Hindlimb muscle (tissue), 1 donor: ENCODE results near the gene METTL21C. TPM values are rescaled to one million over a fixed set of nuclear protein-coding genes. Genes with fewer than 3 reads are reported as not detected.

Experiments
- DNase-seq: peaks from one replicate; pipeline ENCODE4 v3.0.0-alpha.2; 2013
- polyA plus RNA-seq: library from polyadenylated mRNA; unstranded; fragments of 120-200 nt; gene quantifications from one replicate; pipeline ENCODE4 v1.2.1, GENCODE V29; 2013; ENCODE audit not compliant: insufficient read length

The METTL21C gene
- 17.5 TPM for polyA plus RNA-seq

DNA sequence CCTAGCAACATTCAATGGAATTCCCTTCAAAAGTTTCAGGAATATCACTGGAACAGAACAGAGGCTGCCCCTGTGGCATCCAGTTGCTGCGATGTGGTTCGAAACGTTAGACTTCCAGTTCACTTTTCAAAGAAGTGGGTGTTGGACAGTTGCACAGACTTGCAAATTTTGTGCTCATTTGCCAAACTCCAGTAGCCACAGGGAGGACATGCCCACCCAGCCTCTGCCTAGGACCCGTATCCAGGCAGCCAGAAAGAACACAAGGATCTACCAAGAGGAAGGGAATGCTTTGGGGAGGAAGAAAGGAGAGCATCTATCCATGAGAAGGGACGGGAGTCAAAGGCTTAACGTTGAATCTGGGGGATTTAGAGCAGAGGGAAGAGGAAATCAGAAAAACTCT lies at the start of gene METTL21C:
TSS of gene METTL21C (minus strand) at position 108 of the 400 bp plus-strand sequence. CDS start 546 bp downstream, outside the sequence.
- no peak for DNase-seq

GRCh38 chr13:102742506-102742905 lies 47.7 kb upstream of the METTL21C start:
- DNase-seq, result no peak

- no peak for DNase-seq
Observed at GRCh38 chr13:102742101-102742500, 47.3 kb upstream of the METTL21C start.

- DNase-seq, result no peak
Observed at GRCh38 chr13:102729560-102730270, 34.9 kb upstream of the METTL21C start.

DNA sequence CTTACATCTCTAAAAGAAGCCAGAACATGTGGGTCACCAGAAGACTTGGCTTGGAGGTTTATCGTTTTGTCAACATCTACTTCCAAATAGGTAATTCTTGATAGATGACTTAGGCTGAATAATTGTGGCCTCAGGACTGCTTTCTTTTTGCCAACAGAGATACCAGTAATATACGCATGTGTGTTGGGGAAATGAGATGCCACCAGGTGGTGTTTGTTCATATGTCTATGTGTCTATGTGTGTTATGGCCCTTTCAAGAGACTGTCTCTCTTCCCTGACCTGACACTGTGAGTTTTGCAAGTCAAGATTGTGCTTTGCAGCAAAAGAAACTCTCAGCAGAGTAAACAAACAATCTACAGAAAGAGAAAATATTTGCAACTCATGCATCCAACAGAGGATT lies 31.6 kb upstream of the METTL21C start:
- DNase-seq, result no peak

DNA sequence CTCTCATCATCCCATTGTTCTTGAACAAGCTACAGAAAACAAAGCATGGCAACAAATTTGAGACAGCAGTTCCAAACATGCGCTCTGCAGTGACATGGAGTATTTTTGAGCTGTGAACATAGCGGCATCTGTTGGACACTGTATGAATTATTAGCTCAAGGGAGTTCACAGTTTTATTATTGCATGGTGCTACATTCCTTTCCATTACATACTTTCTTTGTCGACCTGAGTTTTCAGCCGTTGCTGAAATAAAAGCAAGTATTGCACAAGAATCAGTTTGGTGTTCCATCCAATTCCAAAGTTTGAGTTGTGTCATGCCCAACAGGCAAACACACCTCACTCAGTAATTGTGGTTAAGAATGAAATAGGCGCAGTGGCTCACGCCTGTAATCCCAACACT lies 30.1 kb upstream of the METTL21C start:
- peak; percentile 33 for DNase-seq

DNA sequence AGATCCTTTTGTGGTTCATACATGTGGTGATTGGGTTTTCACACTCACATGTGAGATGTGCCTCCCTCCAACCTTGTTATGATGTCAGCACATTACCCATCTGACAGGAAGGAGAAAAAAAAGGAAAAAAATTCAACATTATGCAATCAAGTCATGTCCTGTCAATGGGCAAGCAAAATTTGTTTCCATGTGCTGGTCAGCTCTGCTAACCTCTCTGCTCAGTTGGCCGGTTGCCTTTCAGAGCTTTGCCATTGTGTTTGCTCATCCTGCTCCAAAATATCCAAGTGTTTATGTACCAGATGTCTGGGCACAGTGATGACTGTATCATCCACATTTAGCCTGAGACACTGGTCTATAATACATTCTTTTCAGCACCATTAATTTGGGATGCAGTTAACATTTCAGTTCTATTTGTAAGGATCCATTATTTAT lies 27.0 kb upstream of the METTL21C start:
- DNase-seq, result no peak

DNA sequence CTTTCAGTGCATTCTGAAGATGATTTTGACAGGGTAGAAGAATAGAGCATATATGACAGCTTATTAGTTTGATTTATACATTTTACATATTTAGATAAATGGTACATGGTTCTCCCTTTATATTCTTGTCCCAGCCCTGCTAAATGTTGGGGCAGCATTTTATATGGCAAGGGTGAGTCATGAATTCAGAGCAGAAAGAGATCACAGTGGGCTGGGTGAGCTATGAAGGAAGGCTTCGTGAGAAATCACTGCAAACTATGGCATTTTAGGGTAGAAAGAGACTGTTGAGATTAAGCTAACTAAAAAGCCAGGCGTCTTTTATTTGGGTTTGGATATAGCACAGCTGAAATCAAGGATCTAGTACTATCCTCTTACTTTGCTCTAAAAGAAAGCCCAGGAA lies 23.9 kb upstream of the METTL21C start:
- DNase-seq, result no peak

- DNase-seq, result no peak
Observed at GRCh38 chr13:102715447-102715846, 20.6 kb upstream of the METTL21C start.

DNA sequence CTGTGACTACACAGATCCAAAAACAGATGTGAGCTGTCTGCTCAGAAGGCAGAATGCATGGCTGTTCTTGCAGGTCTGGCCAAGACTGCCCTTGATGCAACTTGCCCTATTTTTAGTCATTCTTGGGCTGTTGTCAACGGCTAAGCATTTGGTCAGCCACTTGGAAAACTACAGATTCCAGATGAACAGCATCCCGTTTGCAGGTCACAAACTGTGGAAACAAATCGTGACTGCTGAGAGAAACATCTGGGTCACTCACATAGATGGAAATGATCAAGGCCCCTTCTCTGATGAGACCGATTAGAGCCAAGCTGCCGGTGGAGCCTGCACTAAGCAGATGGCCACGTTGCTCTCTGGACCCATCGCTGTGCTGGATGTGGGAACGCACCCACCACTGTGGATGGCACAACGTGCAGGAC lies 15.4 kb upstream of the METTL21C start:
- DNase-seq, result no peak

GRCh38 chr13:102709536-102709935 lies 14.7 kb upstream of the METTL21C start:
- DNase-seq, result no peak

DNA sequence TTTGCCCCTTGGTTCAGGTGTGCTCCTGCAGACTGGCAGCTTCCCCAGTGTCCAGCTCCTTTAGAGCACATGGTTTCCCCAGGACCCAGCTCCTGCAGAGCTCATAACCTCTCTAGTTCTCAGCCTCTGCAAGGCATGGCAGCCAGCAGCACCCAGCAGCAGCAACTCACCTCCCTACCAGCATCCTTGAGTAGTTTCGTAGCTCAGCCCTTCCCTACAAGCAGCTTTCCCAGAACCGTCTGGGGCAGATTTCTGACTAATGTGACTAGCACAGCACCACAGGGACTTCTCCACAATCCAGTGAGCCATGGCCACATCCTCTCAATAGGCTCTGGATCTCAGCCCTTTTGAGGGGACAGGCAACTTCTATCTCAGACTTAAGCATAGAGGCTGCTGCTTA lies 14.1 kb upstream of the METTL21C start:
- no peak for DNase-seq

DNA sequence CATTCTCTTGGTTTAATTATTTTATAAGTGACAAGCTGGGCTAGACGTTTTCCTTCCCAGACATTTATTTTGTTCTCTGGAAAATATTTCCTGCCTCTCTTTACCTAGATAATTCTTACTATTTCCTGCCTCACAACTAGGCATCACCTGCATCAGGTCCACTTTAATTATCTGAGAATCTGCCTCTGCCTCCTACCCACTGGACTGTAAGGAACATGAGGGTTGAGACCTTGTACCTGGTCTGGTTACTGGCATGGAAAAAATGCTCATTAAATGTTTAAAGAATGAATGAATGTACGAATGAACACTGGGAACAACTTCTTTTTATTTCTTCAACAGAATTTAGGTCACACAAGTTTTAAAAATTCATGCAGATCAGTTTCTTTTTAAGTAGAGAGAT lies 13.4 kb upstream of the METTL21C start:
- no peak for DNase-seq

GRCh38 chr13:102707467-102707866 lies 12.6 kb upstream of the METTL21C start:
- no peak for DNase-seq

DNA sequence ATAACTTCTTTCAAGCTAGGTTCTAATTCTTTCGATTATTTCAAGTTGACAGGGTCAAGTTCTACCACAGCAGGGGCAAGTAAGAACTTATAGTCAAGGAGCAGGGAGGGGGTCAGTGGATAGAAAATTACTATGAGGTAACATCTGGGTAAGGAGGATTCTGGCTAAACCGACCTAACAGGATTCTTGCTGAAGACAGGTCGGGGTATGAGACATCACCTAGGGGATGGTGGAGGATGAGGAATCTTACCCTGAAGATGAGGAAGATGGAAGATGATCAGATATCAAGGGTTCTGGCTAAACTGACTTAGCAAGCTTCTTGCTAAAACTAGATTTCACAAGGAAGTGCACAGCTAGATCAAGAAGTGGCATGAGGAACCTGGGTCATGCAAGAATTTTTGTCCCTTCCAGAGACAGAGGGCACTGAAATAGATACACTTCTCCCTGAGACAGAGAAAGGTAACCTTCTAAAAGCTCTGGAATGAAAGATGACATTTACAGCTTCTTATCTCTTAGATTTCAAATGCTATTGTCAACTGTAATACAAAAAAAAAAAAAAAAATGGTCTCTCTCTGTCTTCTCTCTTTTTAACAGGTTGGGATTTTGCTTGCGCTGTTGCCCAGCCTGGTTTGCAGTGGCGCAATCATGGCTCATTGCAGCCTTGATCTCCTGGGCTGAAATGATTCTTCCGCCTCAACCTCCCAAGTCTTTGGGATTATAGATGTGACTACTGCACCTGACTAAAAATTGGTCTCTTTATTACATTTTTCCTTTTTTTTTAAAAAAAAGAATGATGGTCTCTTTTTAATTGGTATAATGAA lies 9.6 kb upstream of the METTL21C start:
- no peak for DNase-seq

DNA sequence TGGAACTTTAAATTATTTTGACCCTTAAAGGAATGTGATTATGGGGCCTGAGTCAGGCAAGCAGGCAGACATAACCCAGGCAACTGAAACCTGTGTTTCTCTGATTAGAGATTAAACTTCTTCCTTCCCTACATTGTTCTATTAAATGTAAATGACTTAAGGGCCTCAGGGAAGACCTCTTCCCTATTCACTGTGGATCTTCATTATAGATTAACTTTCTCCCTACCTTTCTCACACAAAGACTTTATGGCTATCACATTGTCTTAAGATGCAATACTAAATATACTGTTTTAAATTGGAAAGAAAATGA lies 8.8 kb upstream of the METTL21C start:
- DNase-seq, result no peak

DNA sequence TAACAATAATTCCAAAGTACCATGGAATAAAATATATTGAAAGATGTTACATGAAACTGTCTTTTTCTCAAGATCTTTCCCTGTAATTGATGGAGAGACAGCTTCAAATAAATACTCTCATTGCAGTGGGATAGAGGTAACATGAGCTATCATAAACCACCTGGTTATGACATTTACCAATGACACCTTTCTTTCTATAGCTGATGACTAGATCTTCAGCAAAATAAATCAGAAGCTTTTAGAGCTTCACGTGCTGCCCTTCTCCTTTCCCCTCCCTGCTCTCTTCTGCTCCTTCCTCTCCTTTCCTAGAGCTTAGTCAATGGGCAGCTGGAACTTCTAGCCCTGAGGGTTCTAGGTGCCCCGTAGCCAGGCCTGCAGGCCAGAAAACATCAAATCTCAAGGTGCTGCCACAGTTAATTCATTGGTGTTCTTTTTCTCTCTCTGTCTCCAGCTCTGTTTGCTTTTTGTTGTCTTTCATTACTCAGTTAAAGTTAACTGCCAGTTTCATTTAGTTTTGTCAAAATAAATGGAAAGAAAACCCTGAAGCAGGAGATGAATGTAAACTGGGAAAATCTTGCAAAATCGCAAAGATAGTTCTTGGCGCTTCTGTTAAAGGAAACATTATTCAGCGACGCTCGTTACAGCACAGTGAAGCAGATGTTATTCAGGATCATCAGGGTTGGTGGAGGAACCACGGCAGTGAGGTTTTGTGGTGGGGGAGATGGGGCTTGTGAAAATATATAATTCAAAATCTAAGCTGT lies 8.3 kb upstream of the METTL21C start:
- DNase-seq, result no peak

GRCh38 chr13:102701331-102701730 lies 6.5 kb upstream of the METTL21C start:
- no peak for DNase-seq

GRCh38 chr13:102700088-102701031 lies 5.5 kb upstream of the METTL21C start:
- no peak for DNase-seq

DNA sequence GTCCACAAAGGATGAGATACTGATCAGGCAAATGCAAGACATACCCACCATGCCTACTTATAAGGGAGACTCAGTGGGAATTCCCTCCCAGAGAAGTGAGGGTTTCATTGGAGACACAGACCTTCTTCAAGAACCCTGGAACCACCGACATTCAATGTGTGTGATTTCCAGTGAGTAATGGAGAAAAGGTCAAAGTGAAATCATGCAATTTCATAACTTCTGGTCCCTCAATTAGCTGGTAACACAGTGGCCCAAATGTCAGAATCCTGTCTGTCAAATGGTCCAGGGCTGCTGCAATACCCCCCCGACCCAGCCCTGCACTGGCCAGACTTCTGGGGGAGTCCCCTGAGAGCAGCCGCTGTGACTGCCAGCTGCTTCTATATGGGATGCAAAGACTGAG lies 4.7 kb upstream of the METTL21C start:
- DNase-seq, result no peak

GRCh38 chr13:102698649-102698980 lies 3.8 kb upstream of the METTL21C start:
- no peak for DNase-seq

GRCh38 chr13:102697929-102698648 lies 3.2 kb upstream of the METTL21C start:
- DNase-seq, result no peak
